GM18498 (cell line): ENCODE data around the gene CDH18.
"Not testable (repeated sequence)": the region's sequence is repeated elsewhere in the genome, so short reads cannot be mapped to it uniquely, and the experiment has no call there.

Source experiments
- ATAC-seq: cut with Tn5 transposase; IDR thresholded peaks from one replicate; pipeline ENCODE4 v1.9.1; 2021; ENCODE audit warnings: mild to moderate bottlenecking, moderate library complexity; ENCODE audit not compliant: unreplicated experiment

The CDH18 gene

GRCh38 chr5:19865336-19866089 lies 122.5 kb downstream of the CDH18 start:
- ATAC-seq, result no peak

- no peak for ATAC-seq
Observed at GRCh38 chr5:19862711-19863110, 125.3 kb downstream of the CDH18 start.

- no peak for ATAC-seq
Observed at GRCh38 chr5:19859020-19859419, 129.0 kb downstream of the CDH18 start.

GRCh38 chr5:19855931-19856330 lies 132.1 kb downstream of the CDH18 start:
- no peak for ATAC-seq

GRCh38 chr5:19855453-19855852 lies 132.5 kb downstream of the CDH18 start:
- no peak for ATAC-seq

GRCh38 chr5:19855031-19855430 lies 133.0 kb downstream of the CDH18 start:
- ATAC-seq, result no peak

GRCh38 chr5:19853616-19854240 lies 134.3 kb downstream of the CDH18 start:
- ATAC-seq, result no peak

GRCh38 chr5:19837536-19838174 lies 150.3 kb downstream of the CDH18 start:
- ATAC-seq, result no peak

- ATAC-seq, result no peak
Observed at GRCh38 chr5:19835442-19835841, 152.6 kb downstream of the CDH18 start.

- not testable (repeated sequence) for ATAC-seq
Observed at GRCh38 chr5:19812720-19813119, 175.3 kb downstream of the CDH18 start.

- no peak for ATAC-seq
Observed at GRCh38 chr5:19806756-19807155, 181.2 kb downstream of the CDH18 start.

- no peak for ATAC-seq
Observed at GRCh38 chr5:19802686-19803085, 185.3 kb downstream of the CDH18 start.

- ATAC-seq, result no peak
Observed at GRCh38 chr5:19795218-19795617, 192.8 kb downstream of the CDH18 start.

- no peak for ATAC-seq
Observed at GRCh38 chr5:19790829-19791466, 197.1 kb downstream of the CDH18 start.

GRCh38 chr5:19782566-19782965 lies 205.4 kb downstream of the CDH18 start:
- ATAC-seq, result no peak

GRCh38 chr5:19777363-19777762 lies 210.6 kb downstream of the CDH18 start:
- no peak for ATAC-seq

- not testable (repeated sequence) for ATAC-seq
Observed at GRCh38 chr5:19776886-19777285, 211.1 kb downstream of the CDH18 start.

GRCh38 chr5:19771174-19771835 lies 216.7 kb downstream of the CDH18 start:
- ATAC-seq, result no peak

- ATAC-seq, result no peak
Observed at GRCh38 chr5:19770396-19770795, 217.6 kb downstream of the CDH18 start.

- ATAC-seq, result no peak
Observed at GRCh38 chr5:19767987-19768386, 220.0 kb downstream of the CDH18 start.

- ATAC-seq, result no peak
Observed at GRCh38 chr5:19753579-19753978, 234.4 kb downstream of the CDH18 start.
